Large intestine (tissue), 3 donors: ENCODE measurements around the gene GALNT14. TPM values are rescaled to one million over a fixed set of nuclear protein-coding genes. Genes with fewer than 3 reads are reported as not detected.

Experiments used
- DNase-seq, 2 donors: peaks; one replicate each; pipeline versions ENCODE4 v3.0.0 to v3.0.0-alpha.2; 2013
- H3K27ac ChIP-seq: one replicate; pipeline ENCODE4 v1.5.1; 2013; ENCODE audit warnings: low read length
- H3K27me3 ChIP-seq: 2 replicates; pipeline ENCODE4 v1.6.1; 2013; ENCODE audit warnings: low read length; ENCODE audit not compliant: control insufficient read depth, insufficient read depth
- H3K36me3 ChIP-seq: 2 replicates; pipeline ENCODE4 v1.6.1; 2013; ENCODE audit warnings: low read length; ENCODE audit not compliant: control insufficient read depth, insufficient read depth
- H3K4me1 ChIP-seq: one replicate; pipeline ENCODE4 v1.6.1; 2013; ENCODE audit warnings: low read length; ENCODE audit not compliant: control insufficient read depth, insufficient read depth
- H3K4me3 ChIP-seq: one replicate; pipeline ENCODE4 v1.5.1; 2013; ENCODE audit warnings: low read length
- H3K9me3 ChIP-seq: one replicate; pipeline ENCODE4 v1.6.1; 2013; ENCODE audit warnings: mild to moderate bottlenecking, low read depth, low read length, moderate library complexity; ENCODE audit not compliant: control insufficient read depth
- WGBS: methylation state at CpG from one replicate; pipeline ENCODE4 v1.1.5; 2013; ENCODE audit warnings: low lambda C conversion rate; ENCODE audit not compliant: insufficient coverage; 5-methylcytosine and 5-hydroxymethylcytosine counted together
- polyA plus RNA-seq: library from polyadenylated mRNA; unstranded; fragments of 120-200 nt; gene quantifications from one replicate; pipeline ENCODE4 v1.2.1, GENCODE V29; 2013

The GALNT14 gene
- polyA plus RNA-seq, 1 donor = 3.1 TPM

- Histone ChIP-seq H3K36me3 (no peaks in the 10 kb centered on the region), H3K9me3 (no peaks in the 10 kb centered on the region), H3K27me3 (no peaks in the 10 kb centered on the region), H3K4me3 (no peak overlapping the region), H3K27ac (peak overlapping the region; percentile 76), H3K4me1 (peaks cover 28% of the 10 kb centered on the region)
- WGBS = no CpG with 5 or more reads among the region's 6 CpGs
- peak; percentile 52 to 89 for DNase-seq
Measured at GRCh38 chr2:31060397-31060796, 77.8 kb downstream of the GALNT14 start.

- no CpG with 5 or more reads among the region's 13 CpGs for WGBS
Measured at GRCh38 chr2:31058096-31059035, 79.9 kb downstream of the GALNT14 start.

GRCh38 chr2:31057691-31058090 is 80.5 kb downstream of the GALNT14 start:
- no CpG with 5 or more reads among the region's 3 CpGs for WGBS
- H3K9me3 ChIP-seq = no peaks in the 10 kb centered on the region
- H3K36me3 ChIP-seq = no peaks in the 10 kb centered on the region
- no peak overlapping the region for H3K4me3 ChIP-seq
- H3K27ac ChIP-seq = no peak overlapping the region
- peaks cover 38% of the 10 kb centered on the region for H3K4me1 ChIP-seq
- DNase-seq = no peak
- no peaks in the 10 kb centered on the region for H3K27me3 ChIP-seq

More at GRCh38 chr2:31058096-31059035, 79.9 kb downstream of the GALNT14 start:
- H3K36me3 ChIP-seq = no peaks in the 10 kb centered on the region
- DNase-seq = no peak
- H3K4me1 ChIP-seq = peaks cover 38% of the 10 kb centered on the region
- H3K9me3 ChIP-seq = no peaks in the 10 kb centered on the region
- H3K4me3 ChIP-seq = no peak overlapping the region
- no peaks in the 10 kb centered on the region for H3K27me3 ChIP-seq
- no peak overlapping the region for H3K27ac ChIP-seq

- no CpG with 5 or more reads among the region's 6 CpGs for WGBS
- Histone ChIP-seq H3K4me1 (peaks cover 41% of the 10 kb centered on the region), H3K36me3 (no peaks in the 10 kb centered on the region), H3K27ac (no peak overlapping the region), H3K9me3 (no peaks in the 10 kb centered on the region), H3K4me3 (no peak overlapping the region), H3K27me3 (no peaks in the 10 kb centered on the region)
- DNase-seq = no peak
Measured at GRCh38 chr2:31055938-31056337, 82.3 kb downstream of the GALNT14 start.

- peak overlapping the region; percentile 35 for H3K27ac ChIP-seq
Measured at GRCh38 chr2:31054842-31055388, 83.3 kb downstream of the GALNT14 start.

GRCh38 chr2:31053929-31054782 is 84.1 kb downstream of the GALNT14 start:
- Histone ChIP-seq H3K27me3 (no peaks in the 10 kb centered on the region), H3K27ac (peak overlapping the region; percentile 25), H3K4me1 (peaks cover 36% of the 10 kb centered on the region), H3K36me3 (no peaks in the 10 kb centered on the region), H3K9me3 (no peaks in the 10 kb centered on the region), H3K4me3 (no peak overlapping the region)
- WGBS = 60% methylated on average over 1 of the region's 6 CpGs
- no peak for DNase-seq

More at GRCh38 chr2:31054842-31055388, 83.3 kb downstream of the GALNT14 start:
- DNase-seq = peak in 1 of 2 donors; percentile 75
- WGBS = 19% methylated on average over 4 of the region's 7 CpGs
- no peak overlapping the region for H3K4me3 ChIP-seq
- H3K4me1 ChIP-seq = peaks cover 37% of the 10 kb centered on the region
- no peaks in the 10 kb centered on the region for H3K36me3 ChIP-seq
- no peaks in the 10 kb centered on the region for H3K27me3 ChIP-seq
- no peaks in the 10 kb centered on the region for H3K9me3 ChIP-seq

GRCh38 chr2:31052284-31052683 is 86.0 kb downstream of the GALNT14 start:
- WGBS = 86% methylated on average over 2 of the region's 5 CpGs
- Histone ChIP-seq H3K36me3 (no peaks in the 10 kb centered on the region), H3K4me3 (no peak overlapping the region), H3K27me3 (no peaks in the 10 kb centered on the region), H3K9me3 (no peaks in the 10 kb centered on the region), H3K27ac (no peak overlapping the region), H3K4me1 (peaks cover 27% of the 10 kb centered on the region)
- no peak for DNase-seq

GRCh38 chr2:31051258-31052140 is 86.7 kb downstream of the GALNT14 start:
- H3K36me3 ChIP-seq = no peaks in the 10 kb centered on the region
- DNase-seq = peak; percentile 42 to 79
- H3K27ac ChIP-seq = no peak overlapping the region
- peaks cover 27% of the 10 kb centered on the region for H3K4me1 ChIP-seq
- H3K9me3 ChIP-seq = no peaks in the 10 kb centered on the region
- no peak overlapping the region for H3K4me3 ChIP-seq
- no peaks in the 10 kb centered on the region for H3K27me3 ChIP-seq
- 100% methylated on average over 1 of the region's 9 CpGs for WGBS

- Histone ChIP-seq H3K27me3 (no peaks in the 10 kb centered on the region), H3K9me3 (no peaks in the 10 kb centered on the region), H3K36me3 (no peaks in the 10 kb centered on the region), H3K4me1 (peaks cover 18% of the 10 kb centered on the region), H3K27ac (no peak overlapping the region), H3K4me3 (no peak overlapping the region)
- no CpG with 5 or more reads among the region's 14 CpGs for WGBS
- DNase-seq = no peak
Measured at GRCh38 chr2:31049916-31050588, 88.2 kb downstream of the GALNT14 start.
